T-helper 1 cell treated with Interleukin-12 subunit alpha and Interleukin-12 subunit beta and Interleukin-4 antibody, amounts not matched to agents 30 μg/mL and 1 μg/mL, for 36 hours (primary cell): ENCODE measurements around the gene CDV3.
"Not testable (repeated sequence)": the region's sequence is repeated elsewhere in the genome, so short reads cannot be mapped to it uniquely, and the experiment has no call there.

Experiments used
- H3K27ac Mint-ChIP-seq: one replicate; pipeline ENCODE4 v1.8.0; 2021; ENCODE audit warnings: mild to moderate bottlenecking, mixed read lengths
- H3K27me3 Mint-ChIP-seq: one replicate; pipeline ENCODE4 v1.8.0; 2021; ENCODE audit warnings: low read depth, mixed read lengths
- H3K36me3 Mint-ChIP-seq: one replicate; pipeline ENCODE4 v1.8.0; 2021; ENCODE audit warnings: low read depth, mixed read lengths
- H3K4me1 Mint-ChIP-seq: one replicate; pipeline ENCODE4 v1.8.0; 2021; ENCODE audit warnings: low read depth, mixed read lengths
- H3K4me3 Mint-ChIP-seq: one replicate; pipeline ENCODE4 v1.8.0; 2021; ENCODE audit warnings: mild to moderate bottlenecking, moderate library complexity, mixed read lengths
- H3K9me3 Mint-ChIP-seq: one replicate; pipeline ENCODE4 v1.8.0; 2021; ENCODE audit warnings: mixed read lengths

CDV3 gene

GRCh38 chr3:133573629-133574194, at the start of gene CDV3:
CDV3 (plus strand) TSS chr3:133573686; CDS start chr3:133574045, 359 bp downstream.
- Mint-ChIP-seq H3K4me3 (peak within 1 kb of the TSS; percentile 94), H3K27ac (peak within 1 kb of the TSS; percentile 100), H3K4me1 (peaks cover 49% of the 10 kb centered on the region), H3K36me3 (peaks cover 36% of the 10 kb centered on the region), H3K9me3 (no peaks in the 10 kb centered on the region), H3K27me3 (no peaks in the 10 kb centered on the region)

- not testable (repeated sequence) for H3K4me3 Mint-ChIP-seq, H3K27ac Mint-ChIP-seq, H3K4me1 Mint-ChIP-seq, H3K9me3 Mint-ChIP-seq, H3K27me3 Mint-ChIP-seq, H3K36me3 Mint-ChIP-seq
Observed at GRCh38 chr3:133523758-133524157, 49.7 kb upstream of the CDV3 start.

GRCh38 chr3:133525435-133525834, 48.1 kb upstream of the CDV3 start:
- Mint-ChIP-seq H3K9me3 (peaks cover 8% of the 10 kb centered on the region), H3K4me1 (no peaks in the 10 kb centered on the region), H3K4me3 (no peak overlapping the region), H3K27me3 (peaks cover 6% of the 10 kb centered on the region), H3K27ac (no peak overlapping the region), H3K36me3 (no peaks in the 10 kb centered on the region)

- H3K36me3 Mint-ChIP-seq, result no peaks in the 10 kb centered on the region
- H3K27me3 Mint-ChIP-seq, result peaks cover 6% of the 10 kb centered on the region
- no peaks in the 10 kb centered on the region for H3K4me1 Mint-ChIP-seq
- H3K9me3 Mint-ChIP-seq, result peaks cover 8% of the 10 kb centered on the region
- no peak overlapping the region for H3K4me3 Mint-ChIP-seq
- H3K27ac Mint-ChIP-seq, result no peak overlapping the region
Observed at GRCh38 chr3:133527081-133527715, 46.3 kb upstream of the CDV3 start.

GRCh38 chr3:133529809-133530208, 43.7 kb upstream of the CDV3 start:
- no peaks in the 10 kb centered on the region for H3K4me1 Mint-ChIP-seq
- H3K27me3 Mint-ChIP-seq, result peaks cover 6% of the 10 kb centered on the region
- peaks cover 8% of the 10 kb centered on the region for H3K9me3 Mint-ChIP-seq
- H3K4me3 Mint-ChIP-seq, result no peak overlapping the region
- no peaks in the 10 kb centered on the region for H3K36me3 Mint-ChIP-seq
- H3K27ac Mint-ChIP-seq, result no peak overlapping the region

- no peak overlapping the region for H3K27ac Mint-ChIP-seq
- H3K4me3 Mint-ChIP-seq, result no peak overlapping the region
- H3K36me3 Mint-ChIP-seq, result no peaks in the 10 kb centered on the region
- H3K9me3 Mint-ChIP-seq, result peaks cover 8% of the 10 kb centered on the region
- H3K27me3 Mint-ChIP-seq, result peaks cover 6% of the 10 kb centered on the region
- no peaks in the 10 kb centered on the region for H3K4me1 Mint-ChIP-seq
Observed at GRCh38 chr3:133531981-133532380, 41.5 kb upstream of the CDV3 start.

GRCh38 chr3:133532951-133533350, 40.5 kb upstream of the CDV3 start:
- peaks cover under 1% of the 10 kb centered on the region for H3K27me3 Mint-ChIP-seq
- H3K9me3 Mint-ChIP-seq, result peaks cover 8% of the 10 kb centered on the region
- H3K4me1 Mint-ChIP-seq, result no peaks in the 10 kb centered on the region
- no peaks in the 10 kb centered on the region for H3K36me3 Mint-ChIP-seq
- H3K27ac Mint-ChIP-seq, result no peak overlapping the region
- no peak overlapping the region for H3K4me3 Mint-ChIP-seq

- Mint-ChIP-seq H3K4me1 (no peaks in the 10 kb centered on the region), H3K4me3 (no peak overlapping the region), H3K27ac (no peak overlapping the region), H3K9me3 (no peaks in the 10 kb centered on the region), H3K27me3 (no peaks in the 10 kb centered on the region), H3K36me3 (no peaks in the 10 kb centered on the region)
Observed at GRCh38 chr3:133535971-133536881, 37.3 kb upstream of the CDV3 start.

GRCh38 chr3:133537131-133537530, 36.4 kb upstream of the CDV3 start:
- not testable (repeated sequence) for H3K27ac Mint-ChIP-seq, H3K27me3 Mint-ChIP-seq, H3K4me1 Mint-ChIP-seq, H3K4me3 Mint-ChIP-seq, H3K9me3 Mint-ChIP-seq, H3K36me3 Mint-ChIP-seq

GRCh38 chr3:133538154-133538553, 35.3 kb upstream of the CDV3 start:
- Mint-ChIP-seq H3K36me3 (no peaks in the 10 kb centered on the region), H3K27me3 (no peaks in the 10 kb centered on the region), H3K27ac (no peak overlapping the region), H3K4me3 (no peak overlapping the region), H3K9me3 (no peaks in the 10 kb centered on the region), H3K4me1 (no peaks in the 10 kb centered on the region)

- H3K36me3 Mint-ChIP-seq, result no peaks in the 10 kb centered on the region
Observed at GRCh38 chr3:133540896-133541674, 32.4 kb upstream of the CDV3 start.

GRCh38 chr3:133542871-133543270, 30.6 kb upstream of the CDV3 start:
- H3K27ac Mint-ChIP-seq, result no peak overlapping the region
- no peak overlapping the region for H3K4me3 Mint-ChIP-seq
- H3K27me3 Mint-ChIP-seq, result no peaks in the 10 kb centered on the region
- H3K36me3 Mint-ChIP-seq, result no peaks in the 10 kb centered on the region
- H3K9me3 Mint-ChIP-seq, result no peaks in the 10 kb centered on the region
- no peaks in the 10 kb centered on the region for H3K4me1 Mint-ChIP-seq

More at GRCh38 chr3:133540896-133541674, 32.4 kb upstream of the CDV3 start:
- Mint-ChIP-seq H3K4me3 (no peak overlapping the region), H3K4me1 (no peaks in the 10 kb centered on the region), H3K27me3 (no peaks in the 10 kb centered on the region), H3K27ac (no peak overlapping the region), H3K9me3 (no peaks in the 10 kb centered on the region)

- not testable (repeated sequence) for H3K36me3 Mint-ChIP-seq, H3K4me1 Mint-ChIP-seq, H3K9me3 Mint-ChIP-seq, H3K4me3 Mint-ChIP-seq, H3K27me3 Mint-ChIP-seq, H3K27ac Mint-ChIP-seq
Observed at GRCh38 chr3:133544983-133545382, 28.5 kb upstream of the CDV3 start.

- Mint-ChIP-seq H3K4me1 (no peaks in the 10 kb centered on the region), H3K27ac (no peak overlapping the region), H3K27me3 (peaks cover 3% of the 10 kb centered on the region), H3K36me3 (no peaks in the 10 kb centered on the region), H3K9me3 (no peaks in the 10 kb centered on the region), H3K4me3 (no peak overlapping the region)
Observed at GRCh38 chr3:133547432-133548041, 25.9 kb upstream of the CDV3 start.
